AG10803 (cell line): ENCODE results near the gene GFPT1.
"Not testable (repeated sequence)": the region's sequence is repeated elsewhere in the genome, so short reads cannot be mapped to it uniquely, and the experiment has no call there.

Experiments used
- DNase-seq: peaks from one replicate; pipeline ENCODE4 v3.0.0; 2010; ENCODE audit warnings: low read depth
- H3K4me3 ChIP-seq: 2 replicates; pipeline ENCODE4 v1.5.1; 2011; ENCODE audit warnings: mild to moderate bottlenecking, low read length, control low read depth
- TF ChIP-seq, protein P1 (sequence below): conservative IDR thresholded peaks from 2 replicates; pipeline ENCODE4 v1.5.1; 2011; ENCODE audit warnings: mild to moderate bottlenecking, low read length, control low read depth, inconsistent platforms

The GFPT1 gene

DNA sequence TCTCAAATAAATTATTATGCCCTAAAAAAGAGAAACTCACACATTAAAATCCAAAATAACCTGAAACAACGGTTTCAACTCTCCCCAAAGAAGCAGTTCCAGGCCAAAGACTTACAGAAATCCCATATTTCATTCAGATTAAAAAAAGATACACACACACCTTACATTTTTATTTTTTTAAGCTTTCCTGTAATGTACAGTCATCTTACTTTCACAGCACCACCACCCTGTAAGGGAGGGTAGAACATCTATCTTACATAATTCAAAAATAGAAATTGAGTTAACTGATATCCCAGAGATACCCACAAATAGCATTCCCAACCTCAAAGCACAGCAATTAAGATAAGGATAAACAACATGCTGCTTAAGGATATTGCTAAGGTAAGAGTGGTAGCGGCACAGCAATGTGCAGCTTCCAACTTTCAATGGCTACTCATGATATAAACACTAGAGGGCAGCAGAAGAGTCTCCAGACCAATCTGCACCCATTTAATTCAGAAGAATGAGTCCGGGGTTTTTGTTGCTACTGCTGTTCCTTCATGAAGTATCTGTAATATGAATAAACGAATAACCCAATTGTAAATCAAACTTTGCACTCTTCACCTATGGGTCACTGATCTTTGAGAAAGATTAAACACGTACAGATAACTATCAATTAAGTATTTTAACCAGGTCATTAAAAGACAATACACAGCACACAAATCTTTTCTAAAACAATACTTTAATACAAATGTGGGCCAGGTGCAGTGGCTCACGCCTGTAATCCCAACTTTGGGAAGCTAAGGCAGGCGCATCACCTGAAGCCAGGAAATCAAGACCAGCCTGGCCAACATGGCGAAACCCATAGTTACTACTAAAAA lies 11.3 kb downstream of the GFPT1 start:
- TF ChIP-seq, protein P1, sequence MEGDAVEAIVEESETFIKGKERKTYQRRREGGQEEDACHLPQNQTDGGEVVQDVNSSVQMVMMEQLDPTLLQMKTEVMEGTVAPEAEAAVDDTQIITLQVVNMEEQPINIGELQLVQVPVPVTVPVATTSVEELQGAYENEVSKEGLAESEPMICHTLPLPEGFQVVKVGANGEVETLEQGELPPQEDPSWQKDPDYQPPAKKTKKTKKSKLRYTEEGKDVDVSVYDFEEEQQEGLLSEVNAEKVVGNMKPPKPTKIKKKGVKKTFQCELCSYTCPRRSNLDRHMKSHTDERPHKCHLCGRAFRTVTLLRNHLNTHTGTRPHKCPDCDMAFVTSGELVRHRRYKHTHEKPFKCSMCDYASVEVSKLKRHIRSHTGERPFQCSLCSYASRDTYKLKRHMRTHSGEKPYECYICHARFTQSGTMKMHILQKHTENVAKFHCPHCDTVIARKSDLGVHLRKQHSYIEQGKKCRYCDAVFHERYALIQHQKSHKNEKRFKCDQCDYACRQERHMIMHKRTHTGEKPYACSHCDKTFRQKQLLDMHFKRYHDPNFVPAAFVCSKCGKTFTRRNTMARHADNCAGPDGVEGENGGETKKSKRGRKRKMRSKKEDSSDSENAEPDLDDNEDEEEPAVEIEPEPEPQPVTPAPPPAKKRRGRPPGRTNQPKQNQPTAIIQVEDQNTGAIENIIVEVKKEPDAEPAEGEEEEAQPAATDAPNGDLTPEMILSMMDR, result peak; percentile 48
- no peak overlapping the region for H3K4me3 ChIP-seq
- DNase-seq, result peak; percentile 11

DNA sequence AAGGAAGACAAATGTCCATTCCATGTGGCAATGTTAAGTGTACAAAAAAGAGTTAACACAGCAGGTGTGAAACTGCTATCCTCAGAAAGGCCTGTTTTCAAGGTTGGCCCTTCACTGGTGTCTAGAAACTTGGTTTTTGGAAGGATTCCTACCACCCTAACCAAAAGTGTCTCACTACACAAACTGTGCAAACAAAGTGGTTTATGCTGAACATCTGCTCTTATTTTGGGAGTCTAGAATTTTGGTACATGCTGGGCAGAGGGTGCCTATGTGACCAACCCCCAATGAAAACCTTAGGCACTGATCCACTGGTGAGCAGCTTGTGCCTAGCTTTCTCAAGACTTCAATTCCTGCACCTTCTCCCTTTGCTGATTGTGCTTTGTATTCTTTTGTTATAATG lies 14.3 kb downstream of the GFPT1 start:
- no peak for DNase-seq
- no peak overlapping the region for H3K4me3 ChIP-seq
- TF ChIP-seq, protein P1, result no peak

DNA sequence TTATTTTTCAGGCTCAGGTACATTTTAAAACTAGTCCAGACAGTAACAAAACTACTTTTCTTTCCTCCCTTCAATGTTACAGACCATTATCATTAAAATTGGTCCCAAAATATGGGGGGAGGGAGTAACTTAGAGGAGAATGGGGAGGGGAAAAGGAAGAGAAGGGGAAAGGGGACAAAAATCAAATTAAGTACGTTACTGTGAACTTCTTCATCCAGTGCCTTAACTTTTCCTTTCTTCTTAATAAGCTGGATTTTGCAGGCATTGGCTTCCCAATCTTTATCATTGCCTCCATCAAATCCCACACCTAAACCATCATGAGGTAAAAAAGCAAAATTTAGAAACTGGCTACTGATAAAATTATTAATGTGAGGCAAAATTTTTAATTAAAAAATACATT lies 17.2 kb downstream of the GFPT1 start:
- DNase-seq, result no peak
- TF ChIP-seq, protein P1, result no peak
- no peak overlapping the region for H3K4me3 ChIP-seq

DNA sequence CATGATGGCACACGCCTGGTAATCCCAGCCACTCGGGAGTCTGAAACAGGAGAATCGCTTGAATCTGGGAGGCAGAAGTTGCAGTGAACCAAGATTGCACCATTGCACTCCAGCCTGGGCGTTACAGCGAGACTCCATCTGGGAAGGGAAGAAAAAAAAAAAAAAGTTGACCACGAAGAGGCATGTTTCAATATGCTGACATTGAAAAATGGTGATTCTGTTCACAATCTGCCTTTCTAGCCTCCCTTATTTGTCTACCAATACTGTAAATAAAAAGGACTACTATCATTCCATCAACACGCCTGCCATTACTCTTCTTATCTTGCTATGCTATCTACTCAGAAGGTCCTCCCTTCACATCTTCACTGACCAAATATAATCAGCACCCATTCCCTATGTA lies 18.4 kb downstream of the GFPT1 start:
- DNase-seq, result no peak
- no peak overlapping the region for H3K4me3 ChIP-seq
- TF ChIP-seq, protein P1, result no peak

DNA sequence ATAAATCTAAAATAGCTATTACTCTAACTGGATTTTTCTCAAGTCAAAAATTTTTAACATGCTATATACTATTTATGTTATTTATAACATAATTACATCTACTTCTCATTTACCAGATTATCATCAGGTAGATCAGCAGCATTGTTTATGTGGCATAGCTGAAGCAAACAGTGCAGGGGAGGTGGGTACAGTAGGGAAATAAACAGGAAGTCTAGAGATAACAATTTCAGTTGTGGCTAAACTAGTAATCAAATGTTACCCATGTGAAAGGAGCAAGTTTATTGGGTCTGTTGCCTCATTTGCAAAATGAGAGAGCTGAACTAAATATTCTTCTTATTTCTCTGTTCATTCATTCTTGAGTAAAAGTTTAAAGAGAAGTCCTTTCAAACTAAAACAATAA lies 27.7 kb downstream of the GFPT1 start:
- no peak for DNase-seq
- no peak overlapping the region for H3K4me3 ChIP-seq
- TF ChIP-seq, protein P1, result no peak

DNA sequence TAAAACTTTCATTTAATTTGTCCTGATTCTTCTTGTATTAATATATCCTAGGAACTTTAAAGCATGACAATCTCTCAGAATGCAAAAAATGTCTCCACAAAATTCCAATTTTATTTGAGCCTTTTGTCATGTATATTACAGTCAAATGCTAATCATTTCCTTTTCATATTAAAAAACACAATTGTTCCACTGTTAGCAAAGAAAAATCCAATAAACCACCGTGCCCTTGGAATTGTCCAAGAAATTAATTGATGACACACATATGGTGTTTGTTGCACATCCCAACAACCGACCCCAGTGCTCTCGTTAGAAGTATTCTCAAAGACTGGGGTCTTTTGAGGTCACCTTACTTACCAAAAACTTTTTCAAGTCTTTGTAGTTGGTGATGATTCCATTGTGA lies 28.1 kb downstream of the GFPT1 start:
- TF ChIP-seq, protein P1, result no peak
- no peak for DNase-seq
- no peak overlapping the region for H3K4me3 ChIP-seq

DNA sequence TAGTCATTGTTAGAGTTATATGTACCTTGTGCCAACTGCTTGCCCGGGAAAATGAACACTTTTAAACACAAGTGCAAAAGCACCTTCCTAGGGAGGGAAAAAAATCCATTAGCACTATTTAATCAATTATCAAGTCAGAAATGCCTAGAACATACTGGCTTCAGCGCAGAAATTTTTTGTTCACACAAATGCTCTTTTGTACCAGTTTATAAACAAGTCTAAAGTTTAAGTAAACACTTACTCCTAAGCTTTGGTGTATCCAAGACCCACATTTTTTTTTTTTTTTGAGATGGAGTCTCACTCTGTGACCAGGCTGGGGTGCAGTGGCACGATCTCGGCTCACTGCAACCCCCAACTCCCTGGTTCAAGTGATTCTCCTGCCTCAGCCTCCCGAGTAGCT lies 30.6 kb downstream of the GFPT1 start:
- no peak overlapping the region for H3K4me3 ChIP-seq
- no peak for DNase-seq
- TF ChIP-seq, protein P1, result no peak

DNA sequence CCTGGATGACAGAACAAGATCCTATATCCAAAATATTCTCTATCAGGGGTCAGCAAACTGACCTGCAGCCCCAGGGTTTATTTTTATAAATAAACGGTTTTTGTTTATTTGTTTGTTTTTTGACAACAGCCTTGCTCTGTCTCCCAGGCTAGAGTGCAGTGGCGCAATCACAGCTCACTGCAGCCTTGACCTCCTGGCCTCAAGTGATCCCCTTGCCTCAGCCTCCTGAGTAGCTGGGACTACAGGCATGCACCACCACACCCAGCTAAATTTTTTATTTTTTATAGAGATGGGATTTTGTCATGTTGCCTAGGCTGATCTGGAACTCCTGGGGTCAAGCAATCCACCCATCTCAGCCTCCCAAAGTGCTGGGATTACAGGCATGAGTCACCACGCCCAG lies 32.1 kb downstream of the GFPT1 start:
- H3K4me3 ChIP-seq, DNase-seq: not testable (repeated sequence)
